Thyroid gland (tissue), 4 donors: ENCODE data around the gene WDR73. TPM values are rescaled to one million over a fixed set of nuclear protein-coding genes. Genes with fewer than 3 reads are reported as not detected.

Experiments used
- DNase-seq, 2 donors: peaks; one replicate each; pipeline ENCODE4 v3.0.0-alpha.2; 2019
- H3K27ac ChIP-seq, 3 donors: fragments of 200-600 bp; sonication (generic); 1 replicate in 2 of 3; 2 replicates in 1 of 3; pipeline ENCODE4 v1.5.1; 2016 to 2019; ENCODE audit warnings: mild to moderate bottlenecking in 1 of 3, moderate library complexity in 1 of 3
- H3K27me3 ChIP-seq: fragments of 200-600 bp; sonication (generic); one replicate; pipeline ENCODE4 v1.5.1; 2019
- H3K36me3 ChIP-seq, 2 donors: fragments of 200-600 bp; sonication (generic); one replicate each; pipeline ENCODE4 v1.5.1; 2016 to 2019
- H3K4me1 ChIP-seq, 2 donors: fragments of 200-600 bp; sonication (generic); one replicate each; pipeline ENCODE4 v1.5.1; 2017 to 2019
- H3K4me3 ChIP-seq, 3 donors: fragments of 200-600 bp; sonication (generic); replicated peaks in 1 of 3; 1 replicate in 2 of 3; 2 replicates in 1 of 3; pipeline ENCODE4 v1.5.1; 2016; ENCODE audit warnings: mild to moderate bottlenecking in 1 of 3
- H3K9me3 ChIP-seq: fragments of 200-600 bp; sonication (generic); one replicate; pipeline ENCODE4 v1.5.1; 2017
- POLR2A ChIP-seq, 2 donors: fragments of 450-650 bp; IDR thresholded peaks; one replicate each; pipeline ENCODE4 v1.6.1; 2017; ENCODE audit warnings: antibody characterized with exemption in 2 of 2, mild to moderate bottlenecking in 2 of 2, moderate library complexity in 1 of 2
- WGBS, 2 donors: methylation state at CpG; one replicate each; pipeline ENCODE4 v1.1.5; 2017; 5-methylcytosine and 5-hydroxymethylcytosine counted together
- intact Hi-C: fragments of 100-400 bp; cut with DNase I; formaldehyde crosslinking; loops from one replicate; pipeline ENCODE4 v1.15.1; 2023
- total RNA-seq, 4 donors: library from RNA; depleted of rRNA; stranded (reverse); fragments of >200 nt; gene quantifications; one replicate each; pipeline ENCODE4 v1.2.3, GENCODE V29; 2016
- TF ChIP-seq, protein P1 (sequence below), 6 experiments: fragments of 200-600 bp in 3 of 6; fragments of 450-650 bp in 3 of 6; sonication (generic) in 3 of 6; IDR thresholded peaks; one replicate each; pipeline ENCODE4 v1.5.1; 2016 to 2019; ENCODE audit warnings: antibody characterized with exemption in 6 of 6, mild to moderate bottlenecking in 2 of 6, inconsistent platforms in 1 of 6, moderate library complexity in 1 of 6

Gene WDR73
- total RNA-seq, 4 donors from 2014 or later: 37.5 to 63.3 (median 41.1) TPM

- no peaks in the 10 kb centered on the region for H3K9me3 ChIP-seq
- TF ChIP-seq, protein P1, sequence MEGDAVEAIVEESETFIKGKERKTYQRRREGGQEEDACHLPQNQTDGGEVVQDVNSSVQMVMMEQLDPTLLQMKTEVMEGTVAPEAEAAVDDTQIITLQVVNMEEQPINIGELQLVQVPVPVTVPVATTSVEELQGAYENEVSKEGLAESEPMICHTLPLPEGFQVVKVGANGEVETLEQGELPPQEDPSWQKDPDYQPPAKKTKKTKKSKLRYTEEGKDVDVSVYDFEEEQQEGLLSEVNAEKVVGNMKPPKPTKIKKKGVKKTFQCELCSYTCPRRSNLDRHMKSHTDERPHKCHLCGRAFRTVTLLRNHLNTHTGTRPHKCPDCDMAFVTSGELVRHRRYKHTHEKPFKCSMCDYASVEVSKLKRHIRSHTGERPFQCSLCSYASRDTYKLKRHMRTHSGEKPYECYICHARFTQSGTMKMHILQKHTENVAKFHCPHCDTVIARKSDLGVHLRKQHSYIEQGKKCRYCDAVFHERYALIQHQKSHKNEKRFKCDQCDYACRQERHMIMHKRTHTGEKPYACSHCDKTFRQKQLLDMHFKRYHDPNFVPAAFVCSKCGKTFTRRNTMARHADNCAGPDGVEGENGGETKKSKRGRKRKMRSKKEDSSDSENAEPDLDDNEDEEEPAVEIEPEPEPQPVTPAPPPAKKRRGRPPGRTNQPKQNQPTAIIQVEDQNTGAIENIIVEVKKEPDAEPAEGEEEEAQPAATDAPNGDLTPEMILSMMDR (IDR thresholded peaks at IDR 0.05): no peak
- no peak for TF ChIP-seq POLR2A (IDR thresholded peaks at IDR 0.05)
- intact Hi-C loops: loop anchor here (5.0 kb wide), 1 partner anchor 37 kb away; no protein-coding TSS in a partner anchor
- no peaks in the 10 kb centered on the region for H3K27me3 ChIP-seq
- no peak overlapping the region for H3K27ac ChIP-seq
- peaks cover 0 to 6% of the 10 kb centered on the region in 2 donors for H3K36me3 ChIP-seq
- WGBS, 2 donors: 85 to 87% methylated on average over 19 of the region's 19 CpGs
- peaks cover 6 to 8% of the 10 kb centered on the region in 2 donors for H3K4me1 ChIP-seq
- H3K4me3 ChIP-seq: no peak overlapping the region
- DNase-seq: no peak
These were observed 49.1 kb downstream of the WDR73 start for GRCh38 chr15:84604826-84605553.

DNA sequence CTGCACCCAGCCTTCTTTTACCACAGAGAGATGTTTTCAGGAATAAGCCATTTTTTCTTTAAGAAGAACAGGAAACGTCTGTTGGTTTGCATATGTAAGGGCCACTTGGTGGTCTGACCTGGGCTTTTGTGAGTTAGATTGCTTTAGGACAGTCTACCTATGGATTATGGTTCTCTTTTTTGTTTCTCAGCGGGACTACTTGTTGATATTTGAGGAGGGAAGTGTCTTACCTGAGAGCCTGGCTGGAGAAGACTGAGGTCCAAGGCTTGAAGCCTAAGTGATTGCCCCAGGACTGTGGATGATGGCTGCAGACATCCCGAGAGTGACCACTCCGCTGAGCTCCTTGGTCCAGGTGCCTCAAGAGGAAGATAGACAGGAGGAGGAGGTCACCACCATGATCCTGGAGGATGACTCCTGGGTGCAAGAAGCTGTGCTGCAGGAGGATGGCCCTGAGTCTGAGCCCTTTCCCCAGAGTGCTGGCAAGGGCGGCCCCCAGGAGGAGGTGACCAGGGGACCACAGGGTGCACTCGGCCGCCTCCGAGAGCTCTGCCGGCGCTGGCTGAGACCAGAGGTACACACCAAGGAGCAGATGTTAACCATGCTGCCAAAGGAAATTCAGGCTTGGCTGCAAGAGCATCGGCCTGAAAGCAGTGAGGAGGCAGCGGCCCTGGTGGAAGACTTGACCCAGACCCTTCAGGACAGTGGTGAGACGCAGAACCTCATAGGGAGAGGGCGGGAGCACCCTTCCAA lies 50.3 kb downstream of the WDR73 start:
- Histone ChIP-seq H3K36me3 (peaks cover 0 to 6% of the 10 kb centered on the region in 2 donors), H3K4me3 (no peak overlapping the region), H3K4me1 (peaks cover 8% of the 10 kb centered on the region in 2 donors), H3K27ac (no peak overlapping the region), H3K9me3 (no peaks in the 10 kb centered on the region), H3K27me3 (no peaks in the 10 kb centered on the region)
- no peak for TF ChIP-seq POLR2A (IDR thresholded peaks at IDR 0.05)
- TF ChIP-seq, protein P1 (IDR thresholded peaks at IDR 0.05): no peak
- intact Hi-C loops: loop anchor here (5.0 kb wide), 1 partner anchor 38 kb away; no protein-coding TSS in a partner anchor
- 89 to 90% methylated on average over 8 to 10 of the region's 14 CpGs for WGBS, 2 donors
- DNase-seq: no peak

GRCh38 chr15:84601555-84601838 lies 52.6 kb downstream of the WDR73 start:
- H3K9me3 ChIP-seq: no peaks in the 10 kb centered on the region
- peak overlapping the region in 2 of 3 donors; percentile 57 to 74 for H3K4me3 ChIP-seq
- H3K4me1 ChIP-seq: peaks cover 8% of the 10 kb centered on the region in 2 donors
- WGBS, 2 donors: 14 to 15% methylated on average over 6 of the region's 6 CpGs
- H3K27ac ChIP-seq: peak overlapping the region in 1 of 3 donors; percentile 66
- H3K36me3 ChIP-seq: peaks cover 0 to 3% of the 10 kb centered on the region in 2 donors
- intact Hi-C loops: loop anchor here (5.0 kb wide), 1 partner anchor 41 kb away; no protein-coding TSS in a partner anchor
- TF ChIP-seq, protein P1 (IDR thresholded peaks at IDR 0.05): no peak
- TF ChIP-seq POLR2A (IDR thresholded peaks at IDR 0.05): no peak
- DNase-seq: no peak
- no peaks in the 10 kb centered on the region for H3K27me3 ChIP-seq

DNA sequence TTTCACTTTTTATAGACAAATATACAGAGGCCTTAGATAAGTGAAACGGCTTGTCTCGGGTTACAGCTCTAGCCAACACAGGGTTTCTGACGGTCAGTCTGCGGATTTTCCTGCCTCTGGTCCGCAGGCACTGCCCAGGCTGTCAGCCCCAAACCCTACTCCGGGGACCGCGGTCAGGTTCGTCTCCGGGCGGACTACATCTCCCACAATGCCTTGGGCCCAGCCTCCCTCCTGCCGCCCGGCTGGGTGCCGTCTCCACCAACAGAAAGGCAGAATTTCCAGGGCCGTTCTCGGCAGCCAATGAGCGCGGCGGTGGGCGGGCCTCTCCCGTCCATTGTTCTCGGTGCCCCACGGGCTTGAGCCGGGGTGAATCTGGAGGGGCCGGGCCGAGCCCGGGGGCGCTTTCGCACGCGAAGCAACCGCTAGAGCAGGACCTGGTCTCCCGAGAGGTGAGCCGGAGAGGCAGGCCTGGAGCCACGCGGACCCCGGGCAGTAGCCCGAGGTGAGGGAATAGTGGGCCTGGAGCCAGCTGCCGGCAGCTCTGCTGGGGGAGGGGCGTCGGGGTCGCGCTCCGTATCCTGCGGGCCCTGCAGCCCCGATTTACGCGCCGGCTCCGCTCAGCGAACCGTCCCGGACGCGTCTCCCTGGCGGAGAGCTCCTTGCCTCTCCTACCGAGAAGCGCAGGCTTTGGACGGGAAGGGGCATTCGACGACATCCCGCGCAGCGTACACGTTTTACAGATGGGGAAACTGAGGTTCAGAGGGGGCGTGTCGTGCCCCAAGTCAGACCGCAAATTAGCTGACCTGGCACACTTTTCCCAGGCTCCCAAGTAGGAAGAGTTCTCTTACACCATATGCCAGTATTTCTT lies 53.2 kb downstream of the WDR73 start, which contains the start of gene ZSCAN2:
TSS of gene ZSCAN2 (plus strand) at position 323 of the 868 bp plus-strand sequence. CDS start 2,919 bp downstream, outside the sequence.
- peak; percentile 96 to 97 for DNase-seq
- 0 to 2% methylated on average over 21 to 43 of the region's 68 CpGs for WGBS, 2 donors

More for the DNA sequence above, 53.2 kb downstream of the WDR73 start, which contains the start of gene ZSCAN2:
- Histone ChIP-seq H3K27ac (peak within 1 kb of the TSS in 2 of 3 donors; percentile 27 to 66), H3K27me3 (no peaks in the 10 kb centered on the region), H3K9me3 (no peaks in the 10 kb centered on the region), H3K4me1 (peaks cover 8% of the 10 kb centered on the region in 2 donors), H3K4me3 (peak within 1 kb of the TSS; percentile 57 to 94 (median 74)), H3K36me3 (no peaks in the 10 kb centered on the region)
- intact Hi-C loops: loop anchor here (5.0 kb wide), 1 partner anchor 41 kb away; no protein-coding TSS in a partner anchor
- TF ChIP-seq, protein P1 (IDR thresholded peaks at IDR 0.05): peak in 1 of 6 experiments; percentile 1
- TF ChIP-seq POLR2A (IDR thresholded peaks at IDR 0.05): peak in 1 of 2 donors; percentile 60
